HepG2 (cell line): ENCODE data around the gene MUC13. TPM values are rescaled to one million over a fixed set of nuclear protein-coding genes. Genes with fewer than 3 reads are reported as not detected.
A peak's percentile ranks its signal among the peaks of the same experiment; 100 is the strongest.

Source experiments
- ATAC-seq: fragments of 200-7000 bp; cut with Tn5 transposase; 3 replicates; pipeline ENCODE4 v1.9.1; 2020; ENCODE audit warnings: mild to moderate bottlenecking, moderate library complexity
- BruUV-seq: library from RNA; stranded (reverse); fragments of 400-500 nt; replicated peaks from 2 replicates; lab custom pipeline; 2021; lab: Mats Ljungman, UMichigan
- CTCF ChIA-PET: fragments of 300-600 bp; formaldehyde crosslinking; extraction: SDS; loops from one replicate; lab custom pipeline; 2021; ENCODE audit warnings: low total read pairs, inconsistent platforms, low intra/inter-chr PET ratio; lab: Yijun Ruan, JAX
- POLR2A ChIA-PET: fragments of 350-600 bp; sonication (Branson Sonifier 250); formaldehyde crosslinking; loops from one replicate; lab custom pipeline; 2020; ENCODE audit warnings: antibody characterized with exemption, inconsistent platforms; lab: Yijun Ruan, JAX
- DNase-seq: peaks from one replicate; pipeline ENCODE4 v3.0.0-alpha.2; 2015; ENCODE audit warnings: low spot score
- FAIRE-seq: peaks from 3 replicates; lab custom pipeline; 2011; peaks lifted over from hg19 to GRCh38; lab: Jason Lieb, UNC
- H2AFZ ChIP-seq: one replicate; pipeline ENCODE4 v1.6.1; 2011; ENCODE audit warnings: low read length, inconsistent platforms
- H3K27ac ChIP-seq: fragments of 300-600 bp; 3 replicates; pipeline ENCODE4 v1.8.0; 2011; ENCODE audit warnings: mixed run types, mild to moderate bottlenecking, mixed read lengths, low read length, inconsistent platforms; ENCODE audit not compliant: insufficient read depth; ENCODE audit errors: extremely low read length
- H3K27me3 ChIP-seq, 2 experiments: fragments of 200-600 bp in 1 of 2; 2 replicates in 1 of 2; 3 replicates in 1 of 2; pipeline versions ENCODE4 v1.6.0 to v1.8.0; 2011; ENCODE audit warnings: low read length in 2 of 2, mild to moderate bottlenecking in 2 of 2, moderate library complexity in 2 of 2, inconsistent platforms in 1 of 2; ENCODE audit not compliant: insufficient read depth in 2 of 2, control insufficient read depth in 1 of 2
- H3K36me3 ChIP-seq, 2 experiments: fragments of 200-600 bp in 1 of 2; replicated peaks in 1 of 2; 2 replicates in 1 of 2; 3 replicates in 1 of 2; pipeline versions ENCODE4 v1.5.1 to v1.8.0; 2011; ENCODE audit warnings: low read length in 2 of 2, inconsistent platforms in 1 of 2; ENCODE audit not compliant: insufficient read depth in 2 of 2, control insufficient read depth in 1 of 2
- H3K4me1 ChIP-seq: 2 replicates; pipeline ENCODE4 v1.5.1; 2012; ENCODE audit warnings: low read length, inconsistent platforms; ENCODE audit not compliant: insufficient read depth
- H3K4me2 ChIP-seq: 2 replicates; pipeline ENCODE4 v1.6.0; 2011; ENCODE audit warnings: low read depth, low read length, inconsistent platforms
- H3K4me3 ChIP-seq, 3 experiments: fragments of 200-600 bp in 1 of 3; sonication (generic), shearing (Covaris generic) in 1 of 3; replicated peaks in 1 of 3; 2 replicates each; pipeline ENCODE4 v1.5.1; 2011 to 2016; ENCODE audit warnings: low read length in 3 of 3, inconsistent platforms in 2 of 3, low read depth in 2 of 3, mild to moderate bottlenecking in 2 of 3, control low read depth in 1 of 3, mixed read lengths in 1 of 3; ENCODE audit not compliant: insufficient read depth in 1 of 3
- H3K79me2 ChIP-seq: one replicate; pipeline ENCODE4 v1.6.1; 2011; ENCODE audit warnings: low read length, inconsistent platforms; ENCODE audit not compliant: insufficient read depth
- H3K9ac ChIP-seq: 2 replicates; pipeline ENCODE4 v1.6.0; 2011; ENCODE audit warnings: mild to moderate bottlenecking, low read depth, low read length, inconsistent platforms; ENCODE audit not compliant: insufficient read depth
- H3K9me3 ChIP-seq: 2 replicates; pipeline ENCODE4 v1.5.1; 2012; ENCODE audit warnings: mild to moderate bottlenecking, low read length
- H4K20me1 ChIP-seq: 2 replicates; pipeline ENCODE4 v1.6.0; 2011; ENCODE audit warnings: inconsistent platforms, mild to moderate bottlenecking, low read length, moderate library complexity; ENCODE audit not compliant: insufficient read depth
- AKNA ChIP-seq: sonication (generic); formaldehyde crosslinking; IDR thresholded peaks from 2 replicates; pipeline ENCODE4 v1.4.0; 2020; ENCODE audit warnings: missing genetic modification reagents, borderline replicate concordance
- ASH2L ChIP-seq: fragments of 300-600, 200-600 bp; sonication (generic); IDR thresholded peaks from 2 replicates; pipeline ENCODE4 v1.7.0; 2017; ENCODE audit warnings: low read depth, mild to moderate bottlenecking, moderate library complexity, mixed read lengths, low read length; ENCODE audit not compliant: insufficient read length
- ATM ChIP-seq: fragments of 450-650 bp; IDR thresholded peaks from 2 replicates; pipeline ENCODE4 v1.7.1; 2017; ENCODE audit warnings: mild to moderate bottlenecking, borderline replicate concordance
- DR1 ChIP-seq: sonication (generic); formaldehyde crosslinking; IDR thresholded peaks from 2 replicates; pipeline ENCODE4 v1.8.0; 2021; ENCODE audit warnings: mild to moderate bottlenecking, missing genetic modification reagents, inconsistent platforms
- GATAD2A ChIP-seq: IDR thresholded peaks from 2 replicates; pipeline ENCODE4 v1.6.1; 2016
- GTF3A ChIP-seq: sonication (generic); formaldehyde crosslinking; conservative IDR thresholded peaks from 2 replicates; pipeline ENCODE4 v1.4.0; 2020; ENCODE audit warnings: mild to moderate bottlenecking, missing genetic modification reagents
- HINFP ChIP-seq: sonication (generic); formaldehyde crosslinking; IDR thresholded peaks from 2 replicates; pipeline ENCODE4 v1.4.0; 2020; ENCODE audit warnings: low read depth, mild to moderate bottlenecking, missing genetic modification reagents
- HMG20A ChIP-seq: IDR thresholded peaks from 2 replicates; pipeline ENCODE4 v1.6.1; 2016; ENCODE audit warnings: borderline replicate concordance
- MATR3 ChIP-seq: sonication (generic); formaldehyde crosslinking; IDR thresholded peaks from 2 replicates; pipeline ENCODE4 v1.4.0; 2020; ENCODE audit warnings: missing genetic modification reagents
- MBD4 ChIP-seq: IDR thresholded peaks from 2 replicates; pipeline ENCODE4 v1.6.1; 2012; ENCODE audit warnings: low read length, inconsistent platforms, borderline replicate concordance
- MIXL1 ChIP-seq: IDR thresholded peaks from 2 replicates; pipeline ENCODE4 v1.6.1; 2016
- NR2F6 ChIP-seq, 2 experiments: IDR thresholded peaks; 2 replicates each; pipeline ENCODE4 v1.6.1; 2016; ENCODE audit warnings: antibody characterized with exemption in 1 of 2, mild to moderate bottlenecking in 1 of 2
- POLR2AphosphoS2 ChIP-seq: IDR thresholded peaks from 2 replicates; pipeline ENCODE4 v1.6.1; 2011; ENCODE audit warnings: low read depth, low read length, improper control_type of control experiment
- U2AF1 ChIP-seq: fragments of 200-400 bp; formaldehyde crosslinking; optimal IDR thresholded peaks from 2 replicates; pipeline ENCODE3; 2017; ENCODE audit warnings: mild to moderate bottlenecking, low read depth, low read length
- ZBTB43 ChIP-seq: sonication (generic); formaldehyde crosslinking; conservative IDR thresholded peaks from 2 replicates; pipeline ENCODE4 v1.4.0; 2020; ENCODE audit warnings: missing genetic modification reagents
- ZNF430 ChIP-seq: sonication (generic); formaldehyde crosslinking; IDR thresholded peaks from 2 replicates; pipeline ENCODE4 v1.9.0; 2021; ENCODE audit warnings: mild to moderate bottlenecking, missing genetic modification reagents
- WGBS: methylation state at CpG from one replicate; pipeline ENCODE4 v1.1.6; 2017; ENCODE audit warnings: low lambda C conversion rate; 5-methylcytosine and 5-hydroxymethylcytosine counted together
- in situ Hi-C: cut with HindIII; loops from 2 replicates; pipeline ENCODE4 v1.10.0; 2017; ENCODE audit warnings: low pct_unique_long_range_greater_than_20kb; ENCODE audit not compliant: extremely low pct_ligation_motif_present
- intact Hi-C: fragments of 100-400 bp; cut with micrococcal nuclease; formaldehyde crosslinking; loops from one replicate; pipeline ENCODE4 v1.10.0; 2022; ENCODE audit not compliant: unreplicated experiment
- polyA plus RNA-seq, 8 experiments: library from polyadenylated mRNA; depleted of rRNA in 3 of 8; stranded (reverse) in 7 of 8; unstranded in 1 of 8; fragments of >200 nt; fragmentation: Illumina TruSeq in 4 of 8; extraction: Trizol in 4 of 8; gene quantifications; 2 replicates each; pipeline versions ENCODE4 v1.2.1 to v1.2.3, GENCODE V29; 2011 to 2016; ENCODE audit warnings: low read depth in 4 of 8, missing spikeins in 1 of 8, mixed read lengths in 1 of 8; ENCODE audit not compliant: insufficient read depth in 1 of 8
- total RNA-seq, 5 experiments: library from RNA; depleted of rRNA; stranded (reverse); fragments of >200 nt; fragmentation: Illumina TruSeq; extraction: Trizol; gene quantifications; 2 replicates each; pipeline ENCODE4 v1.2.3, GENCODE V29; 2016; ENCODE audit warnings: low read depth in 1 of 5

Gene MUC13
- total and polyA plus RNA-seq, 2 of the 13 experiments (the other 11 are each of a cell fraction or from before 2014, with no cell fraction given): 0.04 to 1.2 TPM

GRCh38 chr3:124878561-124879336 is 55.8 kb downstream of the MUC13 start:
- Histone ChIP-seq H3K79me2 (peaks cover 83% of the 10 kb centered on the region), H2AFZ (no peak overlapping the region), H3K9me3 (no peaks in the 10 kb centered on the region), H3K4me3 (peak overlapping the region in 1 of 3 experiments; percentile 15; a peak in 3 of 6 replicates), H3K27me3 (no peaks in the 10 kb centered on the region), H3K9ac (peak overlapping the region; percentile 45), H3K4me1 (peaks cover 100% of the 10 kb centered on the region), H3K27ac (peak overlapping the region; percentile 64), H4K20me1 (no peaks in the 10 kb centered on the region; the same call in 1 of the 2 replicates), H3K4me2 (peak overlapping the region; percentile 55), H3K36me3 (peaks cover 3 to 5% of the 10 kb centered on the region in 2 experiments; a peak in 3 of 5 replicates)
- DNase-seq (peak; percentile 93), ATAC-seq (peak; percentile 90), FAIRE-seq (no peak)
- WGBS: 7% methylated on average over 5 of the region's 6 CpGs
- ChIA-PET CTCF (no interaction called here), POLR2A (interaction anchor here (1.0 to 3.8 kb wide), 5 partner anchors 8 to 64 kb away, joined by 4 to 19 read pairs (median 7); partner anchors contain the start of gene ITGB5)
- in situ Hi-C loops (loop anchor here (5.0 kb wide), 1 partner anchor 41 kb away; no protein-coding TSS in a partner anchor), intact Hi-C loops (loop anchor here (1.0 kb wide), 1 partner anchor 44 kb away; no protein-coding TSS in a partner anchor)
- no TSS peak for BruUV-seq
- TF ChIP-seq DR1 (CRISPR knock-in tag) (no peak), ASH2L (peak; percentile 65), ZBTB43 (CRISPR knock-in tag) (0 out of 2 replicates have a peak, but pooled peaks have one; percentile 52), ZNF430 (CRISPR knock-in tag) (peak; percentile 60; the same call in 1 of the 2 replicates), MIXL1 (CRISPR knock-in tag) (peak; percentile 86; the same call in 1 of the 2 replicates), MATR3 (CRISPR knock-in tag) (no peak), HINFP (no peak), NR2F6 (IDR thresholded peaks at IDR 0.05) (peak; percentile 75), NR2F6 (CRISPR knock-in tag; IDR thresholded peaks at IDR 0.05) (peak; percentile 80), GTF3A (CRISPR knock-in tag) (no peak), AKNA (CRISPR knock-in tag) (no peak), POLR2AphosphoS2 (no peak), MBD4 (no peak), ATM (no peak), U2AF1 (no peak), GATAD2A (CRISPR knock-in tag) (peak; percentile 54; the same call in 1 of the 2 replicates), HMG20A (CRISPR knock-in tag) (peak; percentile 75; the same call in 1 of the 2 replicates)
